Measurements from ENCODE around the gene RBX1.
"Not testable (repeated sequence)": the region's sequence is repeated elsewhere in the genome, so short reads cannot be mapped to it uniquely, and the experiment has no call there.

RBX1 gene

GRCh38 chr22:40973144-40973543 is 22.0 kb downstream of the RBX1 start:
- no peak for DNase-seq

- DNase-seq: no peak
Observed at GRCh38 chr22:40975366-40975765, 24.2 kb downstream of the RBX1 start.

GRCh38 chr22:40976866-40977700 is 25.9 kb downstream of the RBX1 start:
- DNase-seq: no peak

- no peak for DNase-seq
Observed at GRCh38 chr22:40979198-40979597, 28.0 kb downstream of the RBX1 start.

- DNase-seq: no peak
Observed at GRCh38 chr22:40979871-40980270, 28.7 kb downstream of the RBX1 start.

GRCh38 chr22:40982482-40983385 is 31.6 kb downstream of the RBX1 start:
- DNase-seq: no peak

- no peak for DNase-seq
Observed at GRCh38 chr22:40991298-40991697, 40.1 kb downstream of the RBX1 start.

- DNase-seq: no peak
Observed at GRCh38 chr22:40995821-40996220, 44.6 kb downstream of the RBX1 start.

- no peak for DNase-seq
Observed at GRCh38 chr22:40997520-40997919, 46.3 kb downstream of the RBX1 start.

- DNase-seq: no peak
Observed at GRCh38 chr22:41000040-41000565, 48.9 kb downstream of the RBX1 start.

GRCh38 chr22:41000941-41001721 is 50.0 kb downstream of the RBX1 start:
- DNase-seq: no peak

GRCh38 chr22:41001722-41002122 is 50.5 kb downstream of the RBX1 start:
- no peak for DNase-seq

- DNase-seq: not testable (repeated sequence)
Observed at GRCh38 chr22:41002386-41002785, 51.2 kb downstream of the RBX1 start.

GRCh38 chr22:41003066-41003465 is 51.9 kb downstream of the RBX1 start:
- no peak for DNase-seq

- no peak for DNase-seq
Observed at GRCh38 chr22:41003976-41004375, 52.8 kb downstream of the RBX1 start.

- no peak for DNase-seq
Observed at GRCh38 chr22:41009222-41009948, 58.2 kb downstream of the RBX1 start.

- DNase-seq: no peak
Observed at GRCh38 chr22:41015003-41015402, 63.8 kb downstream of the RBX1 start.

- no peak for DNase-seq
Observed at GRCh38 chr22:41021061-41021612, 70.0 kb downstream of the RBX1 start.

GRCh38 chr22:41021613-41022454 is 70.7 kb downstream of the RBX1 start:
- DNase-seq: peak; percentile 36

GRCh38 chr22:41022470-41023298 is 71.5 kb downstream of the RBX1 start:
- peak; percentile 74 for DNase-seq
